ENCODE data around the gene ESPNL. TPM values are rescaled to one million over a fixed set of nuclear protein-coding genes. Genes with fewer than 3 reads are reported as not detected.
A peak's percentile ranks its signal among the peaks of the same experiment; 100 is the strongest.

Gene ESPNL
- total RNA-seq, 2 experiments from 2014 or later: 0.10 to 0.13 TPM

- Mint-ChIP-seq H3K4me3 (no peak overlapping the region), H3K27ac (no peak overlapping the region), H3K4me1 (ENCODE audit: low read depth) (no peaks in the 10 kb centered on the region), H3K9me3 (ENCODE audit: insufficient read depth) (no peaks in the 10 kb centered on the region), H3K27me3 (ENCODE audit: low read depth) (no peaks in the 10 kb centered on the region), H3K36me3 (ENCODE audit: low read depth) (peaks cover 41% of the 10 kb centered on the region)
- ChIA-PET POLR2A (no interaction called here), CTCF (interaction anchor here (1.0 to 1.5 kb wide), 3 partner anchors 13 to 89 kb away, joined by 3 to 4 read pairs (median 4); no protein-coding TSS in a partner anchor)
- ATAC-seq: no peak
- no peak for DNase-seq
These were observed 73.6 kb downstream of the ESPNL start for GRCh38 chr2:238173692-238174091.

GRCh38 chr2:238174291-238174690, 74.2 kb downstream of the ESPNL start:
- DNase-seq (no peak), ATAC-seq (no peak)
- no peaks in the 10 kb centered on the region for H3K9me3 Mint-ChIP-seq (ENCODE audit: insufficient read depth)
- no peak overlapping the region for H3K4me3 Mint-ChIP-seq
- H3K36me3 Mint-ChIP-seq (ENCODE audit: low read depth): peaks cover 42% of the 10 kb centered on the region
- no peak overlapping the region for H3K27ac Mint-ChIP-seq
- CTCF ChIA-PET: interaction anchor here (1.0 to 1.5 kb wide), 3 partner anchors 12 to 89 kb away, joined by 3 to 4 read pairs (median 4); no protein-coding TSS in a partner anchor
- POLR2A ChIA-PET: no interaction called here
- H3K4me1 Mint-ChIP-seq (ENCODE audit: low read depth): no peaks in the 10 kb centered on the region
- H3K27me3 Mint-ChIP-seq (ENCODE audit: low read depth): no peaks in the 10 kb centered on the region

- ChIA-PET CTCF (interaction anchor here (1.2 to 2.6 kb wide), 3 partner anchors 12 to 88 kb away, joined by 3 to 8 read pairs (median 4); no protein-coding TSS in a partner anchor), POLR2A (no interaction called here)
- H3K27ac Mint-ChIP-seq: peak overlapping the region; percentile 56
- DNase-seq: no peak
- no peaks in the 10 kb centered on the region for H3K27me3 Mint-ChIP-seq (ENCODE audit: low read depth)
- H3K4me3 Mint-ChIP-seq: no peak overlapping the region
- H3K4me1 Mint-ChIP-seq (ENCODE audit: low read depth): no peaks in the 10 kb centered on the region
- no peak for ATAC-seq
- H3K9me3 Mint-ChIP-seq (ENCODE audit: insufficient read depth): no peaks in the 10 kb centered on the region
- peaks cover 46% of the 10 kb centered on the region for H3K36me3 Mint-ChIP-seq (ENCODE audit: low read depth)
These were observed 74.6 kb downstream of the ESPNL start for GRCh38 chr2:238174701-238175100.

DNA sequence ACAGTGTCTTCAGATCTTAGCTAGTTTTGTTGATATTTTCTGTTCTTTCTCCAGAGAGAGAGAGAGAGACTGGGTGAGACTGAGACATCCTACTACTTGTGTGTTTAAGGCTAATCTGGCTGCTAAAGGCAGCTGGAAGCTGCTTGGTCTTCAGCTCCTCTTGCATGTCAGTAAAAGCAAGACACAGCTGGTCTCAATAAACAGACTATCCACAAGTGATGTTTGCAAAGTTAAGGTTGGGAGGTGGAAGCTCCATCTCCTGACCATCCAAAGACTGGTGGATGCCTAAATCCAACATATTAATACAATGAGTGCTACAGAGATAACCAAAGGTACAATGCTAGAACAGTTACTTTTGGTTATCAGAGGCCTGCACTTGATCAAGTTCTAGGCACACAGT, 76.5 kb downstream of the ESPNL start:
- CTCF ChIA-PET: interaction anchor here (1.8 to 2.6 kb wide), 2 partner anchors 14 to 86 kb away, joined by 3 to 8 read pairs; no protein-coding TSS in a partner anchor
- H3K27me3 Mint-ChIP-seq (ENCODE audit: low read depth): no peaks in the 10 kb centered on the region
- H3K4me3 Mint-ChIP-seq: no peak overlapping the region
- peaks cover 50% of the 10 kb centered on the region for H3K36me3 Mint-ChIP-seq (ENCODE audit: low read depth)
- no peaks in the 10 kb centered on the region for H3K9me3 Mint-ChIP-seq (ENCODE audit: insufficient read depth)
- no peaks in the 10 kb centered on the region for H3K4me1 Mint-ChIP-seq (ENCODE audit: low read depth)
- DNase-seq (no peak), ATAC-seq (no peak)
- H3K27ac Mint-ChIP-seq: peak overlapping the region; percentile 24
- POLR2A ChIA-PET: no interaction called here

DNA sequence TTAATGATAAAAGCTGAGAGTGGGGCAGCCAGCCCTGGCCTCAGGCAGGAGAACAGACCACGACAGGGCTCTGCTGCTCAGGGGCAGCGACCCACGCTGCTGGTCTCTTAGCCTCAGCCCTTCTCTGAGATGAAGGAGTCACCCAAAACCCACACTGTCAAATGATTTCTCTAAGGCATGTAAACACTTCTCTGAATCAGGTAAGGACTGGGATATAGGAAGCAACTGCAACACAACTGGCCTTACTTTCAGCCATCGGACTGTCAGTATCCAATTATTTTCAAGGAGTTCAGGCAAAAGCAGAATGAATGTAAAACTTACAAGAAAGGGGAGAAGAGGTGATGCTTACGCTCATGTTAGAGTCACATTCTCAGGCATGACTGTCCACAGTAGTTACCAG, 80.4 kb downstream of the ESPNL start:
- no peak for ATAC-seq
- CTCF ChIA-PET: no interaction called here

DNA sequence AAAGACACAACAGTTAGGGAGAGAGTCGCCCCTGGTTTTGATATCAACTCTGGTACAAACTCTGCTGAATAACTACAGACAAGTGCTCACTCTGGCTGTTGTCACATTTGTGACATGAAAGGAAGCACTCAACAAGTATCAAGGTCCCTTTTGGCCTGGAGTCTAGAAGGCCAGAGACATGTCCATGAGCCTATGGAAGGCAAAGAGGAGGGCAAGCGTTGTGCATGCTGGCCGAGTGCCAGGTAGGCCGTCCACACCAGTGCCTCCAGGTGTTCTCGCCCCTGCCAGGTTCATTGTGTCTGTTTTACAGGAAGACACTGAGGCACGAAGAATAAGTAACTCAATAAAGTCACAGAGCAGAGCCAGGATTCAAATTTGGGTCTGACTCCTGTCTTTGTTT, 82.2 kb downstream of the ESPNL start:
- Mint-ChIP-seq H3K27ac (no peak overlapping the region), H3K9me3 (ENCODE audit: insufficient read depth) (no peaks in the 10 kb centered on the region), H3K36me3 (ENCODE audit: low read depth) (peaks cover 72% of the 10 kb centered on the region), H3K4me1 (ENCODE audit: low read depth) (no peaks in the 10 kb centered on the region), H3K27me3 (ENCODE audit: low read depth) (no peaks in the 10 kb centered on the region), H3K4me3 (no peak overlapping the region)
- DNase-seq (no peak), ATAC-seq (no peak)
- POLR2A ChIA-PET: no interaction called here
- CTCF ChIA-PET: no interaction called here

More for the DNA sequence above, 80.4 kb downstream of the ESPNL start:
- DNase-seq: no peak
- POLR2A ChIA-PET: no interaction called here
- Mint-ChIP-seq H3K9me3 (ENCODE audit: insufficient read depth) (no peaks in the 10 kb centered on the region), H3K27ac (no peak overlapping the region), H3K27me3 (ENCODE audit: low read depth) (no peaks in the 10 kb centered on the region), H3K4me3 (no peak overlapping the region), H3K4me1 (ENCODE audit: low read depth) (no peaks in the 10 kb centered on the region), H3K36me3 (ENCODE audit: low read depth) (peaks cover 66% of the 10 kb centered on the region)

Other genes with a start within 250 kb of the ESPNL start
- gene RAMP1, start 240.7 kb upstream of the ESPNL start, total RNA-seq: 1 to 10 TPM; 5.8 to 5.9 TPM
- gene UBE2F, start 133.3 kb upstream of the ESPNL start, total RNA-seq: 10 to 100 TPM; 70.2 to 71.9 TPM
- gene SCLY, start 39.3 kb upstream of the ESPNL start, total RNA-seq: 10 to 100 TPM; 34.1 to 40.4 TPM
- not detected for gene KLHL30, start 38.3 kb downstream of the ESPNL start, total RNA-seq
- under 1 TPM; 0.37 to 0.50 TPM for gene ERFE, start 58.6 kb downstream of the ESPNL start, total RNA-seq
- 10 to 100 TPM; 58.3 to 62.7 TPM for gene ILKAP, start 103.4 kb downstream of the ESPNL start, total RNA-seq
- 1 to 10 TPM; 4.7 to 4.8 TPM for gene HES6, start 139.7 kb downstream of the ESPNL start, total RNA-seq
- 10 to 100 TPM; 14.6 to 17.6 TPM for gene PER2, start 188.3 kb downstream of the ESPNL start, total RNA-seq
- gene TRAF3IP1, start 220.2 kb downstream of the ESPNL start, total RNA-seq: 1 to 10 TPM; 7.1 to 7.5 TPM